Neural progenitor cell (in vitro differentiated cells): ENCODE results near the gene FNIP1. TPM values are rescaled to one million over a fixed set of nuclear protein-coding genes. Genes with fewer than 3 reads are reported as not detected.

Experiments
- DNase-seq: peaks from one replicate; pipeline ENCODE4 v3.0.0-alpha.2; 2016; ENCODE audit warnings: low spot score
- H2AFZ ChIP-seq: fragments of 200-600 bp; sonication (generic); replicated peaks from 2 replicates; pipeline ENCODE4 v1.6.1; 2016; ENCODE audit warnings: antibody characterized with exemption
- H3F3A ChIP-seq: fragments of 200-600 bp; sonication (generic); 2 replicates; pipeline ENCODE4 v1.6.1; 2016; ENCODE audit warnings: antibody characterized with exemption, low read depth
- H3K27ac ChIP-seq: fragments of 200-600 bp; sonication (generic); 2 replicates; pipeline ENCODE4 v1.5.1; 2016; ENCODE audit warnings: mild to moderate bottlenecking
- H3K27me3 ChIP-seq: fragments of 200-600 bp; sonication (generic); 2 replicates; pipeline ENCODE4 v1.6.1; 2016; ENCODE audit warnings: mild to moderate bottlenecking, moderate library complexity
- H3K36me3 ChIP-seq: fragments of 200-600 bp; sonication (generic); 2 replicates; pipeline ENCODE4 v1.5.1; 2016
- H3K4me1 ChIP-seq: fragments of 200-600 bp; sonication (generic); 2 replicates; pipeline ENCODE4 v1.6.1; 2016; ENCODE audit warnings: mixed run types
- H3K4me2 ChIP-seq: fragments of 200-600 bp; sonication (generic); 2 replicates; pipeline ENCODE4 v1.6.1; 2016
- H3K4me3 ChIP-seq: fragments of 200-600 bp; sonication (generic); 2 replicates; pipeline ENCODE4 v1.5.1; 2016
- H3K79me2 ChIP-seq: fragments of 200-600 bp; sonication (generic); 2 replicates; pipeline ENCODE4 v1.6.1; 2016; ENCODE audit warnings: low read depth
- H3K9ac ChIP-seq: fragments of 200-600 bp; sonication (generic); 2 replicates; pipeline ENCODE4 v1.6.1; 2016
- H3K9me3 ChIP-seq: fragments of 200-600 bp; sonication (generic); 2 replicates; pipeline ENCODE4 v1.5.1; 2016; ENCODE audit warnings: low read depth
- H4K20me1 ChIP-seq: fragments of 200-600 bp; sonication (generic); 2 replicates; pipeline ENCODE4 v1.6.1; 2016; ENCODE audit warnings: low read depth
- H3K27ac Mint-ChIP-seq: 3 replicates; pipeline ENCODE4 v1.8.0; 2021; ENCODE audit warnings: mixed read lengths
- H3K27me3 Mint-ChIP-seq: 2 replicates; pipeline ENCODE4 v1.8.0; 2022; ENCODE audit warnings: low read depth, mild to moderate bottlenecking, inconsistent platforms, moderate library complexity, mixed read lengths; ENCODE audit not compliant: insufficient read depth
- H3K36me3 Mint-ChIP-seq: 3 replicates; pipeline ENCODE4 v1.8.0; 2021; ENCODE audit warnings: mixed read lengths
- H3K4me1 Mint-ChIP-seq: 3 replicates; pipeline ENCODE4 v1.8.0; 2021; ENCODE audit warnings: mixed read lengths
- H3K4me3 Mint-ChIP-seq: 3 replicates; pipeline ENCODE4 v1.8.0; 2021; ENCODE audit warnings: mild to moderate bottlenecking, moderate library complexity, mixed read lengths
- H3K9me3 Mint-ChIP-seq: 3 replicates; pipeline ENCODE4 v1.8.0; 2020; ENCODE audit warnings: mixed read lengths
- EZH2 ChIP-seq: fragments of 200-600 bp; sonication (generic); IDR thresholded peaks from 2 replicates; pipeline ENCODE4 v1.6.1; 2017; ENCODE audit warnings: antibody characterized with exemption, mild to moderate bottlenecking, moderate library complexity
- EZH2phosphoT487 ChIP-seq: fragments of 200-600 bp; sonication (generic); IDR thresholded peaks from 2 replicates; pipeline ENCODE4 v1.6.1; 2017; ENCODE audit warnings: antibody characterized with exemption
- total RNA-seq: library from RNA; depleted of rRNA; stranded (reverse); fragments of >200 nt; gene quantifications from 2 replicates; pipeline ENCODE4 v1.2.3, GENCODE V29; 2015; ENCODE audit warnings: low replicate concordance
- TF ChIP-seq, protein P1 (sequence below): fragments of 200-600 bp; sonication (generic); IDR thresholded peaks from 2 replicates; pipeline ENCODE4 v1.5.1; 2017; ENCODE audit warnings: antibody characterized with exemption, mild to moderate bottlenecking

Gene FNIP1
- total RNA-seq, 1 donor from 2014 or later: 44.4 TPM

- Histone ChIP-seq H3K27me3 (no peaks in the 10 kb centered on the region), H3F3A (no peaks in the 10 kb centered on the region), H3K9ac (no peak overlapping the region), H3K9me3 (no peaks in the 10 kb centered on the region), H3K79me2 (no peaks in the 10 kb centered on the region), H3K4me2 (no peak overlapping the region), H3K4me1 (no peaks in the 10 kb centered on the region), H3K36me3 (no peaks in the 10 kb centered on the region), H4K20me1 (no peaks in the 10 kb centered on the region), H3K27ac (no peak overlapping the region), H2AFZ (no peak overlapping the region), H3K4me3 (no peak overlapping the region)
- no peak for DNase-seq
- Mint-ChIP-seq H3K27ac (no peak overlapping the region), H3K4me3 (no peak overlapping the region), H3K27me3 (no peaks in the 10 kb centered on the region), H3K36me3 (peaks cover 30% of the 10 kb centered on the region), H3K4me1 (no peaks in the 10 kb centered on the region), H3K9me3 (no peaks in the 10 kb centered on the region)
- TF ChIP-seq, protein P1, sequence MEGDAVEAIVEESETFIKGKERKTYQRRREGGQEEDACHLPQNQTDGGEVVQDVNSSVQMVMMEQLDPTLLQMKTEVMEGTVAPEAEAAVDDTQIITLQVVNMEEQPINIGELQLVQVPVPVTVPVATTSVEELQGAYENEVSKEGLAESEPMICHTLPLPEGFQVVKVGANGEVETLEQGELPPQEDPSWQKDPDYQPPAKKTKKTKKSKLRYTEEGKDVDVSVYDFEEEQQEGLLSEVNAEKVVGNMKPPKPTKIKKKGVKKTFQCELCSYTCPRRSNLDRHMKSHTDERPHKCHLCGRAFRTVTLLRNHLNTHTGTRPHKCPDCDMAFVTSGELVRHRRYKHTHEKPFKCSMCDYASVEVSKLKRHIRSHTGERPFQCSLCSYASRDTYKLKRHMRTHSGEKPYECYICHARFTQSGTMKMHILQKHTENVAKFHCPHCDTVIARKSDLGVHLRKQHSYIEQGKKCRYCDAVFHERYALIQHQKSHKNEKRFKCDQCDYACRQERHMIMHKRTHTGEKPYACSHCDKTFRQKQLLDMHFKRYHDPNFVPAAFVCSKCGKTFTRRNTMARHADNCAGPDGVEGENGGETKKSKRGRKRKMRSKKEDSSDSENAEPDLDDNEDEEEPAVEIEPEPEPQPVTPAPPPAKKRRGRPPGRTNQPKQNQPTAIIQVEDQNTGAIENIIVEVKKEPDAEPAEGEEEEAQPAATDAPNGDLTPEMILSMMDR: no peak
- no peak for TF ChIP-seq EZH2
- TF ChIP-seq EZH2phosphoT487: no peak
Measured at GRCh38 chr5:131659841-131660240, 137.0 kb downstream of the FNIP1 start.

- Mint-ChIP-seq H3K27me3 (no peaks in the 10 kb centered on the region), H3K36me3 (peaks cover 30% of the 10 kb centered on the region), H3K27ac (no peak overlapping the region), H3K9me3 (no peaks in the 10 kb centered on the region), H3K4me3 (no peak overlapping the region), H3K4me1 (no peaks in the 10 kb centered on the region)
- Histone ChIP-seq H3K4me2 (no peak overlapping the region), H4K20me1 (no peaks in the 10 kb centered on the region), H3K27ac (no peak overlapping the region), H3K4me3 (no peak overlapping the region), H3K79me2 (no peaks in the 10 kb centered on the region), H3K36me3 (no peaks in the 10 kb centered on the region), H3K9me3 (no peaks in the 10 kb centered on the region), H3K4me1 (no peaks in the 10 kb centered on the region), H3F3A (no peaks in the 10 kb centered on the region), H3K27me3 (no peaks in the 10 kb centered on the region), H2AFZ (no peak overlapping the region), H3K9ac (no peak overlapping the region)
- TF ChIP-seq EZH2phosphoT487 (no peak), EZH2 (no peak)
- TF ChIP-seq, protein P1: no peak
- DNase-seq: no peak
Measured at GRCh38 chr5:131659290-131659689, 137.5 kb downstream of the FNIP1 start.

DNA sequence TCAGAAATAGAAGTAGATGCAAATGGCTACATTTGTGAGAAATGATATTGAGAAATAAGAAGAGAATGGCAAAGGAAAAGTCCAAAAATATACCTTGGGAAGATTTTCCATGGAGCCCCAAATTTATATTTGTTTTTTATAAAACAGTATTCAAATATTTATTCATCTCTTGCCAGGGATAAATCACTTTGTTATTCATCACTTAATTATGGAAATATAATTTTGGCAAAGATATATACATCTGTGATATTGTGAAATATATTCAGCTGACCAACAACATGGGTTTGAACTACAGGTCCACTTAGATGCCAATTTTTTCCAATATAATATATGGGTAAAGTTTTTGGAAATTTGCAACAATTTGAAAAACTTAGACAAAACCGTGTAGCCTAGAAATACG is 142.0 kb downstream of the FNIP1 start:
- no peak overlapping the region for H3K27ac ChIP-seq
- no peaks in the 10 kb centered on the region for H4K20me1 ChIP-seq
- H3K9me3 ChIP-seq: no peaks in the 10 kb centered on the region
- no peak overlapping the region for H3K9ac ChIP-seq
- DNase-seq: no peak
- no peaks in the 10 kb centered on the region for H3K79me2 ChIP-seq
- Mint-ChIP-seq H3K9me3 (no peaks in the 10 kb centered on the region), H3K4me1 (no peaks in the 10 kb centered on the region), H3K36me3 (peaks cover 23% of the 10 kb centered on the region), H3K27me3 (no peaks in the 10 kb centered on the region), H3K4me3 (no peak overlapping the region), H3K27ac (no peak overlapping the region)
- H3F3A ChIP-seq: no peaks in the 10 kb centered on the region
- H3K4me1 ChIP-seq: no peaks in the 10 kb centered on the region
- TF ChIP-seq EZH2phosphoT487: no peak
- TF ChIP-seq, protein P1: no peak
- no peak for TF ChIP-seq EZH2
- H3K4me2 ChIP-seq: no peak overlapping the region
- H3K27me3 ChIP-seq: no peaks in the 10 kb centered on the region
- no peak overlapping the region for H3K4me3 ChIP-seq
- no peak overlapping the region for H2AFZ ChIP-seq
- H3K36me3 ChIP-seq: no peaks in the 10 kb centered on the region
